GM23338 (cell line): ENCODE measurements around the gene MACF1. TPM values are rescaled to one million over a fixed set of nuclear protein-coding genes. Genes with fewer than 3 reads are reported as not detected.

Experiments
- ATAC-seq: fragments of 200-7000 bp; cut with Tn5 transposase; 3 replicates; pipeline ENCODE4 v1.9.1; 2020
- DNase-seq: peaks from one replicate; pipeline ENCODE4 v3.0.0-alpha.2; 2015; ENCODE audit warnings: low spot score
- H2AFZ ChIP-seq: fragments of 200-600 bp; sonication (generic); 2 replicates; pipeline ENCODE4 v1.8.0; 2016; ENCODE audit warnings: antibody characterized with exemption, mild to moderate bottlenecking, moderate library complexity
- H3F3A ChIP-seq: fragments of 200-600 bp; sonication (generic); replicated peaks from 2 replicates; pipeline ENCODE4 v1.8.0; 2017; ENCODE audit warnings: antibody characterized with exemption, mixed run types, low read depth
- H3K27ac ChIP-seq: fragments of 200-600 bp; sonication (generic); 2 replicates; pipeline ENCODE4 v1.6.1; 2016; ENCODE audit warnings: low read depth
- H3K27me3 ChIP-seq: fragments of 200-600 bp; sonication (generic); 2 replicates; pipeline ENCODE4 v1.8.0; 2016; ENCODE audit warnings: mild to moderate bottlenecking, mixed run types, moderate library complexity; ENCODE audit not compliant: insufficient read depth
- H3K36me3 ChIP-seq: fragments of 200-600 bp; sonication (generic); 2 replicates; pipeline ENCODE4 v1.8.0; 2016; ENCODE audit warnings: mild to moderate bottlenecking; ENCODE audit not compliant: insufficient read depth
- H3K4me1 ChIP-seq: fragments of 200-600 bp; sonication (generic); 2 replicates; pipeline ENCODE4 v1.8.0; 2016; ENCODE audit warnings: mild to moderate bottlenecking, moderate library complexity; ENCODE audit not compliant: insufficient read depth
- H3K4me2 ChIP-seq: fragments of 200-600 bp; sonication (generic); 2 replicates; pipeline ENCODE4 v1.7.1; 2017; ENCODE audit warnings: mixed run types
- H3K4me3 ChIP-seq: fragments of 200-600 bp; sonication (generic); 2 replicates; pipeline ENCODE4 v1.6.1; 2016; ENCODE audit warnings: mixed run types
- H3K79me2 ChIP-seq: fragments of 200-600 bp; sonication (generic); replicated peaks from 2 replicates; pipeline ENCODE4 v1.8.0; 2017; ENCODE audit warnings: mild to moderate bottlenecking; ENCODE audit not compliant: insufficient read depth
- H3K9me2 ChIP-seq: fragments of 200-600 bp; sonication (generic); 2 replicates; pipeline ENCODE4 v1.8.0; 2017; ENCODE audit not compliant: insufficient read depth
- H4K20me1 ChIP-seq: fragments of 200-600 bp; sonication (generic); replicated peaks from 2 replicates; pipeline ENCODE4 v1.8.0; 2017; ENCODE audit warnings: mild to moderate bottlenecking; ENCODE audit not compliant: insufficient read depth
- H3K27ac Mint-ChIP-seq: 2 replicates; pipeline ENCODE4 v1.8.0; 2020; ENCODE audit warnings: inconsistent platforms, mild to moderate bottlenecking, moderate library complexity, mixed read lengths
- H3K27me3 Mint-ChIP-seq: 3 replicates; pipeline ENCODE4 v1.8.0; 2022; ENCODE audit warnings: low read depth, mild to moderate bottlenecking, moderate library complexity, mixed read lengths, inconsistent platforms; ENCODE audit not compliant: insufficient read depth, poor library complexity
- H3K36me3 Mint-ChIP-seq: 3 replicates; pipeline ENCODE4 v1.8.0; 2021; ENCODE audit warnings: low read depth, mild to moderate bottlenecking, inconsistent platforms, moderate library complexity, mixed read lengths
- H3K4me1 Mint-ChIP-seq: 3 replicates; pipeline ENCODE4 v1.8.0; 2020; ENCODE audit warnings: mild to moderate bottlenecking, inconsistent platforms, mixed read lengths
- H3K4me3 Mint-ChIP-seq: 3 replicates; pipeline ENCODE4 v1.8.0; 2021; ENCODE audit warnings: moderate library complexity, mild to moderate bottlenecking, inconsistent platforms, mixed read lengths
- H3K9me3 Mint-ChIP-seq: 3 replicates; pipeline ENCODE4 v1.8.0; 2020; ENCODE audit warnings: moderate library complexity, mild to moderate bottlenecking, inconsistent platforms, mixed read lengths
- JUNB ChIP-seq: IDR thresholded peaks from one replicate; pipeline ENCODE4 v1.6.1; 2016; ENCODE audit warnings: antibody characterized with exemption; ENCODE audit not compliant: unreplicated experiment
- NANOG ChIP-seq: IDR thresholded peaks from 2 replicates; pipeline ENCODE4 v1.6.1; 2016; ENCODE audit warnings: antibody characterized with exemption, borderline replicate concordance
- POLR2AphosphoS5 ChIP-seq: IDR thresholded peaks from 2 replicates; pipeline ENCODE4 v1.6.1; 2016; ENCODE audit warnings: antibody characterized with exemption, low read depth
- STAT1 ChIP-seq: IDR thresholded peaks from one replicate; pipeline ENCODE4 v1.6.1; 2016; ENCODE audit warnings: antibody characterized with exemption; ENCODE audit not compliant: unreplicated experiment
- ZNF114 ChIP-seq: fragments of 250-450 bp; sonication (Bioruptor Pico); IDR thresholded peaks from 2 replicates; pipeline ENCODE4 v1.5.0; 2020; ENCODE audit warnings: mild to moderate bottlenecking, moderate library complexity
- ZNF331 ChIP-seq: fragments of 250-450 bp; sonication (Bioruptor Pico); IDR thresholded peaks from 2 replicates; pipeline ENCODE4 v1.5.0; 2020; ENCODE audit warnings: low read depth, mild to moderate bottlenecking, moderate library complexity
- polyA plus RNA-seq: library from polyadenylated mRNA; unstranded; fragments of >200 nt; fragmentation: Nextera tagmentation; extraction: Ambion mirVana; gene quantifications from 2 replicates; pipeline ENCODE4 v1.2.1, GENCODE V29; 2016
- total RNA-seq: library from RNA; depleted of rRNA; stranded (reverse); fragments of >200 nt; shearing (Covaris generic); gene quantifications from 2 replicates; pipeline ENCODE4 v1.2.3, GENCODE V29; 2014
- TF ChIP-seq, protein P1 (sequence below), 2 experiments: fragments of 200-600 bp in 1 of 2; sonication (generic) in 1 of 2; conservative IDR thresholded peaks; 2 replicates each; pipeline versions ENCODE4 v1.5.1 to v1.6.1; 2016 to 2017; ENCODE audit warnings: antibody characterized with exemption in 2 of 2, low read depth in 2 of 2, mild to moderate bottlenecking in 2 of 2, moderate library complexity in 1 of 2

The MACF1 gene
- total and polyA plus RNA-seq, 2 experiments from 2014 or later = 104 to 399 TPM

GRCh38 chr1:39386997-39387396 is 182.5 kb downstream of the MACF1 start:
- Histone ChIP-seq H3K27ac (no peak overlapping the region; the same call in 1 of the 2 replicates), H3F3A (peaks cover 9% of the 10 kb centered on the region; the same call in 1 of the 2 replicates), H2AFZ (no peak overlapping the region), H3K4me3 (no peak overlapping the region), H3K4me2 (no peak overlapping the region), H3K27me3 (no peaks in the 10 kb centered on the region), H3K79me2 (peaks cover 32% of the 10 kb centered on the region), H4K20me1 (peaks cover 10% of the 10 kb centered on the region), H3K36me3 (peaks cover 65% of the 10 kb centered on the region), H3K4me1 (peaks cover 8% of the 10 kb centered on the region), H3K9me2 (no peaks in the 10 kb centered on the region)
- no peak for TF ChIP-seq NANOG
- no peak for TF ChIP-seq STAT1
- TF ChIP-seq ZNF331 (CRISPR knock-in tag) = no peak
- TF ChIP-seq, protein P1, sequence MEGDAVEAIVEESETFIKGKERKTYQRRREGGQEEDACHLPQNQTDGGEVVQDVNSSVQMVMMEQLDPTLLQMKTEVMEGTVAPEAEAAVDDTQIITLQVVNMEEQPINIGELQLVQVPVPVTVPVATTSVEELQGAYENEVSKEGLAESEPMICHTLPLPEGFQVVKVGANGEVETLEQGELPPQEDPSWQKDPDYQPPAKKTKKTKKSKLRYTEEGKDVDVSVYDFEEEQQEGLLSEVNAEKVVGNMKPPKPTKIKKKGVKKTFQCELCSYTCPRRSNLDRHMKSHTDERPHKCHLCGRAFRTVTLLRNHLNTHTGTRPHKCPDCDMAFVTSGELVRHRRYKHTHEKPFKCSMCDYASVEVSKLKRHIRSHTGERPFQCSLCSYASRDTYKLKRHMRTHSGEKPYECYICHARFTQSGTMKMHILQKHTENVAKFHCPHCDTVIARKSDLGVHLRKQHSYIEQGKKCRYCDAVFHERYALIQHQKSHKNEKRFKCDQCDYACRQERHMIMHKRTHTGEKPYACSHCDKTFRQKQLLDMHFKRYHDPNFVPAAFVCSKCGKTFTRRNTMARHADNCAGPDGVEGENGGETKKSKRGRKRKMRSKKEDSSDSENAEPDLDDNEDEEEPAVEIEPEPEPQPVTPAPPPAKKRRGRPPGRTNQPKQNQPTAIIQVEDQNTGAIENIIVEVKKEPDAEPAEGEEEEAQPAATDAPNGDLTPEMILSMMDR (conservative IDR thresholded peaks at IDR 0.05; ENCODE audit: low read depth in 2 of 2) = no peak
- TF ChIP-seq JUNB = no peak
- no peak for TF ChIP-seq ZNF114 (CRISPR knock-in tag)
- no peak for TF ChIP-seq POLR2AphosphoS5
- no peak overlapping the region for H3K4me3 Mint-ChIP-seq
- peaks cover 10% of the 10 kb centered on the region for H3K27me3 Mint-ChIP-seq
- no peak for DNase-seq
- peaks cover 9% of the 10 kb centered on the region for H3K4me1 Mint-ChIP-seq
- ATAC-seq = no peak
- H3K27ac Mint-ChIP-seq = no peak overlapping the region
- no peaks in the 10 kb centered on the region for H3K9me3 Mint-ChIP-seq
- peaks cover 74% of the 10 kb centered on the region for H3K36me3 Mint-ChIP-seq

DNA sequence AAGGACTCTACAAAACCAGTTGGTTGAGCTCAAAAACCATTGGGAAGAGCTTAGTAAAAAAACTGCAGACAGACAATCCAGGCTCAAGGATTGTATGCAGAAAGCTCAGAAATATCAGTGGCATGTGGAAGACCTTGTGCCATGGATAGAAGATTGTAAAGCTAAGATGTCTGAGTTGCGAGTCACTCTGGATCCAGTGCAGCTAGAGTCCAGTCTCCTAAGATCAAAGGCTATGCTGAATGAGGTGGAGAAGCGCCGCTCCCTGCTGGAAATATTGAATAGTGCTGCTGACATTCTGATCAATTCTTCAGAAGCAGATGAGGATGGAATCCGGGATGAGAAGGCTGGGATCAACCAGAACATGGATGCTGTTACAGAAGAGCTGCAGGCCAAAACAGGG is 183.0 kb downstream of the MACF1 start:
- Histone ChIP-seq H4K20me1 (peaks cover 10% of the 10 kb centered on the region), H3K9me2 (no peaks in the 10 kb centered on the region), H3K27ac (no peak overlapping the region; the same call in 1 of the 2 replicates), H3K4me2 (no peak overlapping the region), H3F3A (peaks cover 9% of the 10 kb centered on the region; the same call in 1 of the 2 replicates), H3K4me3 (no peak overlapping the region), H2AFZ (no peak overlapping the region), H3K4me1 (peaks cover 13% of the 10 kb centered on the region), H3K79me2 (peaks cover 37% of the 10 kb centered on the region), H3K36me3 (peaks cover 62% of the 10 kb centered on the region), H3K27me3 (no peaks in the 10 kb centered on the region)
- Mint-ChIP-seq H3K27me3 (peaks cover 8% of the 10 kb centered on the region), H3K9me3 (no peaks in the 10 kb centered on the region), H3K4me3 (no peak overlapping the region), H3K4me1 (peaks cover 14% of the 10 kb centered on the region), H3K36me3 (peaks cover 69% of the 10 kb centered on the region), H3K27ac (no peak overlapping the region)
- TF ChIP-seq, protein P1 (conservative IDR thresholded peaks at IDR 0.05; ENCODE audit: low read depth in 2 of 2) = peak in 1 of 2 experiments; percentile 26; a peak in 1 of 4 replicates
- no peak for TF ChIP-seq POLR2AphosphoS5
- ATAC-seq = no peak
- no peak for DNase-seq
